BJ (cell line): ENCODE data around the gene NT5DC1. TPM values are rescaled to one million over a fixed set of nuclear protein-coding genes. Genes with fewer than 3 reads are reported as not detected.

Experiments used
- CTCF ChIA-PET: fragments of 350-600 bp; formaldehyde crosslinking; extraction: SDS; loops from one replicate; lab custom pipeline; 2021; ENCODE audit warnings: antibody characterized with exemption, inconsistent platforms; lab: Yijun Ruan, JAX
- POLR2A ChIA-PET: fragments of 300-600 bp; sonication (Branson Sonifier 250); formaldehyde crosslinking; extraction: SDS; loops from one replicate; lab custom pipeline; 2021; ENCODE audit warnings: antibody characterized with exemption; lab: Charles Lee
- DNase-seq: peaks from one replicate; pipeline ENCODE4 v3.0.0-alpha.2; 2011; ENCODE audit warnings: low read depth
- H3K27me3 ChIP-seq: 2 replicates; pipeline ENCODE4 v1.6.0; 2011; ENCODE audit warnings: low read length; ENCODE audit not compliant: control insufficient read depth, insufficient read depth
- H3K36me3 ChIP-seq: 2 replicates; pipeline ENCODE4 v1.5.1; 2011; ENCODE audit warnings: low read length; ENCODE audit not compliant: control insufficient read depth, insufficient read depth
- H3K4me3 ChIP-seq: 2 replicates; pipeline ENCODE4 v1.5.1; 2011; ENCODE audit warnings: low read depth, mild to moderate bottlenecking, control low read depth, low read length
- polyA plus RNA-seq: library from polyadenylated mRNA; depleted of rRNA; stranded (reverse); fragments of >200 nt; gene quantifications from 2 replicates; pipeline ENCODE4 v1.2.3, GENCODE V29; 2011
- TF ChIP-seq, protein P1 (sequence below): IDR thresholded peaks from 2 replicates; pipeline ENCODE4 v1.5.1; 2011; ENCODE audit warnings: low read depth, mild to moderate bottlenecking, control low read depth, inconsistent platforms, low read length, moderate library complexity; ENCODE audit not compliant: insufficient read depth

Gene NT5DC1
- polyA plus RNA-seq, 1 experiment = 12.3 TPM

DNA sequence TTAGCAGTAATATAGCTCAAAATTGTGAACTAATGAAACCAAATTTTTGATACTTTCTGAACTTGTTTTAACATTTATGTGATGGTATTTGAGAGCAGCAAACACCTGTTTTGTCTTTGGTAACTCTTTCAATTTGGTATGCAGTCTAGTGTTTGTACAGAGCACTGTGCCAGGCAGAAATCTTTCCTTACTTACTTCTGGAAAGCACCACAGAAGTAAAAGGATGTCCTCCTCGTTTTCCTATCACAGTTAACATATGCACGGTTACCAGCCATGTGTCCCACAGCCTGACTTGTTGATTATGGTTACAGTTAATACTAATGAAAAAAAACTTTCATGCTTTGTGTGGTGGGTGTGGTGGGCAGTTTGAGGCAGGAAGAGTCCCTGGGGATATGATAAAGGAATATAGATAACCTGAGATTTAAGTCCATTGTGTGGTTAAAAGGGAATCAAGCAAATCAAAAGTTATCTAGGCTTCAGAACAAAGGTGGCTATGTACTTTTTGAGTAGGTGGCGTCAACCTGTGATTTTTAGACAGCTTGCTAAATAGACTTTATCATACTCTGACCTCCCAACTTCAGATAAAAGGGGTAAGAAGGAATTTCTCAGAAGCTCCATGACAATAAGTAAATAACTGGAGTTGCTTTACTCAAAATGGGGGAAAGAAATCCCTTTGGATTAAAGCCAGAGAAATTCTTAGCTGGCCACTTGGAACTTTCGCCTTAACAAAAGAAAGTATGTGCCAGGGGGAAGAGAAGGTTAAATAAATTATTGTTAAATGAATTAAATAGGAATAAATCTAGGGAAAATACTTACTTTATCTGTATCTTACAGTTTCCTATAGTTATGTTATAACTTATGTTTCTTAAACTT, 45.4 kb downstream of the NT5DC1 start:
- ChIA-PET POLR2A (no interaction called here), CTCF (no interaction called here)
- DNase-seq = no peak

DNA sequence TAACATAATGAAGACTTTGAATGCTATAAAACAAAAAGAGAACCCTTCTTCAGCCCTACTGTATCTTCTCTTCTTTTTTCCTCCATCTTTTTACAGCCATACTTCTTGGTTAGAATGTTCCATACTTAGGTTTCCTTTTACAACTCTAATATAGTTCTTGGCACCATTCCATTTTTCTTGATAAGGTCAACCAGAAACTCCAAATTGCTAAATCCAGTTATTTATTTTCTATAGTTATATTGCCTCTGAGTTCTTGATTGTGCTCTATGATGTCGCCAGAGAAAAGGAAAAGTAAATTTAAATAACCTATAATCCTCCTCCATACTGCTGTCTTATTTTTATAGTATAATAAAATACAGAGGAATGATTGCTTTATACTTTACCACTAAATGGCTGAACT, 52.0 kb downstream of the NT5DC1 start:
- no peaks in the 10 kb centered on the region for H3K36me3 ChIP-seq
- POLR2A ChIA-PET = no interaction called here
- TF ChIP-seq, protein P1, sequence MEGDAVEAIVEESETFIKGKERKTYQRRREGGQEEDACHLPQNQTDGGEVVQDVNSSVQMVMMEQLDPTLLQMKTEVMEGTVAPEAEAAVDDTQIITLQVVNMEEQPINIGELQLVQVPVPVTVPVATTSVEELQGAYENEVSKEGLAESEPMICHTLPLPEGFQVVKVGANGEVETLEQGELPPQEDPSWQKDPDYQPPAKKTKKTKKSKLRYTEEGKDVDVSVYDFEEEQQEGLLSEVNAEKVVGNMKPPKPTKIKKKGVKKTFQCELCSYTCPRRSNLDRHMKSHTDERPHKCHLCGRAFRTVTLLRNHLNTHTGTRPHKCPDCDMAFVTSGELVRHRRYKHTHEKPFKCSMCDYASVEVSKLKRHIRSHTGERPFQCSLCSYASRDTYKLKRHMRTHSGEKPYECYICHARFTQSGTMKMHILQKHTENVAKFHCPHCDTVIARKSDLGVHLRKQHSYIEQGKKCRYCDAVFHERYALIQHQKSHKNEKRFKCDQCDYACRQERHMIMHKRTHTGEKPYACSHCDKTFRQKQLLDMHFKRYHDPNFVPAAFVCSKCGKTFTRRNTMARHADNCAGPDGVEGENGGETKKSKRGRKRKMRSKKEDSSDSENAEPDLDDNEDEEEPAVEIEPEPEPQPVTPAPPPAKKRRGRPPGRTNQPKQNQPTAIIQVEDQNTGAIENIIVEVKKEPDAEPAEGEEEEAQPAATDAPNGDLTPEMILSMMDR = no peak
- no peaks in the 10 kb centered on the region for H3K27me3 ChIP-seq
- CTCF ChIA-PET = no interaction called here
- no peak for DNase-seq
- H3K4me3 ChIP-seq = no peak overlapping the region

More for the DNA sequence above, 45.4 kb downstream of the NT5DC1 start:
- H3K27me3 ChIP-seq = no peaks in the 10 kb centered on the region
- H3K36me3 ChIP-seq = no peaks in the 10 kb centered on the region
- H3K4me3 ChIP-seq = no peak overlapping the region
- TF ChIP-seq, protein P1 = no peak

DNA sequence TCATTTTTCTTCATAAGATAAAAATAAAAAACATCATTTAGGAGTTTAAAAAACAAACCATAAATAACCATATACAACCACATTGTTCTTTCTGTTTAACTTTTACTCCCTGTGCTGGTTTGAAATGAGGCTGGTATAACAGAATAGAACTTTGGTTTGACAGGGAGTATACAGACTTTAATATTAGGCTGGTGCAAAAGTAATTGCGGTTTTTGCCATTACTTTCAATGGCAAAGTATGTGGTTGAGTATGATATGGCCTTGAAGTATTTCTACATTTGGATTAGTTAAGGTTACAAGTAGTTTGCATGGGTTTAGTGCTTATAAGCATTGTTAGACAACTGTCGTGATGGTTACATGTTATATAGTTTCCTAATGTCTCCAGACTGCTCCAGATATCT, 54.2 kb downstream of the NT5DC1 start:
- DNase-seq = no peak
- ChIA-PET CTCF (no interaction called here), POLR2A (no interaction called here)
- TF ChIP-seq, protein P1 = no peak
- H3K4me3 ChIP-seq = no peak overlapping the region
- H3K36me3 ChIP-seq = no peaks in the 10 kb centered on the region
- H3K27me3 ChIP-seq = no peaks in the 10 kb centered on the region

DNA sequence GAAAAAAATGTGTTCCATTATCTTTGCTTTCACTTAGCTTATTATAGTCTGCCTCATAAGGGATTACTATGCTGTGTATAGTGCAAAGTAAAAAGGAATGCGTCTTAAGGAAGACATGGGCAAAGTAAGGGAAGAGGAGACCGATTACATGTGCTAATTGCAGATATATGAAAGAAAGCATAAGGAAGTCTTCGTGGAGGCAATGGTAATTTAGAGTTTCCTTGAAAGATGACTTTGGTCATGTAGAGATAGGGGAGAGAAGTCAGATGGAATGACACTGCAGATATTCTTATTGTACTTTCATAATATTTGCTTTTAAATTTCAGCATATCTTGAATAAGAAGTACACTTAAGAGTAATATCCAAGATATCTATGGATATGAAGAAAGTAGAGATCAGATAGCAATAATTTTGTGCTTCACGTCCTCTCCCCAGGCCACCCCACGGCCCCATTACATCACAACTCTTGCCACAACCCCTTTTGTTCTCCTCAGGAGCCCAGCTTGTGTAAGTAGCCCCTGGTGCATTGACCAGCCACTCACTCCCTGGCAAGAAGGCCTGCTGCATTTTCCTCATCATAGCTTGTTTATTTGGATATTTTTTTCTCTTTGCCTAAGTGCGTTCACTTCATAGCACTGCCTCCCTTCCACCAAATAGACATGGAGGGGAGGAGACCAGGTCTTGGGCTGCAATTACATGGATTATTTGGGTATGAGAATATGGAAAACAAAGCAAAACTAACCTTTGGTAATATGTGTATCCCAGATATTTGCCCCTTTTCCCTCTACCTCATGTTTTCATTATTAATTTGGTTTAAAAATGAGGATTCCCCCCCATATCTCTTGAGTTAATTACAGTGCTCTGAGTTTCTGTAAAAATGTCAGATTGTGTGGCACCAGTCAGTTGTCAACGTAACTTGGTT, 56.0 kb downstream of the NT5DC1 start:
- DNase-seq = no peak
- Histone ChIP-seq H3K36me3 (no peaks in the 10 kb centered on the region), H3K4me3 (no peak overlapping the region), H3K27me3 (no peaks in the 10 kb centered on the region)
- TF ChIP-seq, protein P1 = no peak
- CTCF ChIA-PET = interaction anchor here (0.6 kb wide), 1 partner anchor 40 kb away, joined by 3 read pairs; no protein-coding TSS in a partner anchor
- POLR2A ChIA-PET = no interaction called here

DNA sequence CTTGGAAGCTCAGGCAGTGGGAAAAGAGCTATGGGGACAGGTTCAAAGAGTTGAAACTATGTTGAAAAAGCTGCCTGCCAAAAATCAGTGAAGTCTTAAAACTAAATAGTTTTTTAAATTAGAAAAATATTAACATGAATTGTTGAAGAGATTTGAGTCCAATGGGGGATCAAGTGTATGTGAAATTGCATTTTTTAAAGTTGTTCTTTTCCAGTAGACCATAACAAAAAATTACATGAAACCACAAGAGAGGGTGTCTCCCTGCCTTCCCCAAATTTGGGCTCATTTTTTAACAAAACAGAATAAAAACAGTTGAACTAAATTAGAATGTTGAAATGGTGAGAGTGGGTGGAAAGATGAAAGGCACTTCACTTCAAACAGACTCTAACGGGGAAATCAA, 56.7 kb downstream of the NT5DC1 start:
- no peaks in the 10 kb centered on the region for H3K36me3 ChIP-seq
- DNase-seq = no peak
- TF ChIP-seq, protein P1 = no peak
- ChIA-PET POLR2A (no interaction called here), CTCF (interaction anchor here (0.6 kb wide), 1 partner anchor 40 kb away, joined by 3 read pairs; no protein-coding TSS in a partner anchor)
- H3K4me3 ChIP-seq = no peak overlapping the region
- H3K27me3 ChIP-seq = no peaks in the 10 kb centered on the region
